Measurements from ENCODE around the gene EXOC6.

The EXOC6 gene

GRCh38 chr10:93088466-93088865, 240.1 kb downstream of the EXOC6 start:
- Histone ChIP-seq H3F3A (ENCODE audit: low read depth) (no peaks in the 10 kb centered on the region), H2AFZ (ENCODE audit: low read length) (no peak overlapping the region), H3K36me3 (ENCODE audit: insufficient read depth, low read length) (no peaks in the 10 kb centered on the region)

GRCh38 chr10:93090619-93091018, 242.3 kb downstream of the EXOC6 start:
- no peaks in the 10 kb centered on the region for H3K36me3 ChIP-seq (ENCODE audit: insufficient read depth, low read length)
- H3K79me2 ChIP-seq (ENCODE audit: insufficient read depth, low read length), result no peaks in the 10 kb centered on the region
- H4K20me1 ChIP-seq (ENCODE audit: insufficient read depth, low read length, poor library complexity, severe bottlenecking), result no peaks in the 10 kb centered on the region
- no peak overlapping the region for H3K4me2 ChIP-seq (ENCODE audit: low read depth, low read length, poor library complexity, severe bottlenecking)
- no peak overlapping the region for H3K9ac ChIP-seq (ENCODE audit: low read depth, low read length, poor library complexity, severe bottlenecking)
- no peaks in the 10 kb centered on the region for H3K9me2 ChIP-seq (replicated peaks; ENCODE audit: low read depth, low read length)
- no peaks in the 10 kb centered on the region for H3K27me3 ChIP-seq (ENCODE audit: insufficient read depth, low read length, poor library complexity, severe bottlenecking)
- no peak overlapping the region for H3K4me3 ChIP-seq (ENCODE audit: low read length, poor library complexity, severe bottlenecking)
- H3K9me3 ChIP-seq (ENCODE audit: insufficient read depth, low read depth, low read length), result no peaks in the 10 kb centered on the region
- no peak overlapping the region for H2AFZ ChIP-seq (ENCODE audit: low read length)
- no peaks in the 10 kb centered on the region for H3K4me1 ChIP-seq (ENCODE audit: insufficient read depth, low read length, poor library complexity, severe bottlenecking)
- TF ChIP-seq CTCF (conservative IDR thresholded peaks at IDR 0.05; ENCODE audit: low read length) (no peak), EZH2phosphoT487 (IDR thresholded peaks at IDR 0.05; ENCODE audit: borderline replicate concordance) (no peak)
- H3F3A ChIP-seq (ENCODE audit: low read depth), result no peaks in the 10 kb centered on the region

More at GRCh38 chr10:93088466-93088865, 240.1 kb downstream of the EXOC6 start:
- Histone ChIP-seq H3K79me2 (ENCODE audit: insufficient read depth, low read length) (no peaks in the 10 kb centered on the region), H3K4me2 (ENCODE audit: low read depth, low read length, poor library complexity, severe bottlenecking) (no peak overlapping the region), H3K4me3 (ENCODE audit: low read length, poor library complexity, severe bottlenecking) (no peak overlapping the region), H3K9ac (ENCODE audit: low read depth, low read length, poor library complexity, severe bottlenecking) (no peak overlapping the region), H4K20me1 (ENCODE audit: insufficient read depth, low read length, poor library complexity, severe bottlenecking) (no peaks in the 10 kb centered on the region), H3K4me1 (ENCODE audit: insufficient read depth, low read length, poor library complexity, severe bottlenecking) (no peaks in the 10 kb centered on the region), H3K9me2 (replicated peaks; ENCODE audit: low read depth, low read length) (no peaks in the 10 kb centered on the region), H3K27me3 (ENCODE audit: insufficient read depth, low read length, poor library complexity, severe bottlenecking) (no peaks in the 10 kb centered on the region), H3K9me3 (ENCODE audit: insufficient read depth, low read depth, low read length) (no peaks in the 10 kb centered on the region)
- TF ChIP-seq CTCF (conservative IDR thresholded peaks at IDR 0.05; ENCODE audit: low read length) (no peak), EZH2phosphoT487 (IDR thresholded peaks at IDR 0.05; ENCODE audit: borderline replicate concordance) (no peak)

GRCh38 chr10:93091960-93092359, 243.6 kb downstream of the EXOC6 start:
- no peaks in the 10 kb centered on the region for H3F3A ChIP-seq (ENCODE audit: low read depth)
- H3K79me2 ChIP-seq (ENCODE audit: insufficient read depth, low read length), result no peaks in the 10 kb centered on the region
- no peak overlapping the region for H3K4me2 ChIP-seq (ENCODE audit: low read depth, low read length, poor library complexity, severe bottlenecking)
- TF ChIP-seq CTCF (conservative IDR thresholded peaks at IDR 0.05; ENCODE audit: low read length), result no peak
- no peak for TF ChIP-seq EZH2phosphoT487 (IDR thresholded peaks at IDR 0.05; ENCODE audit: borderline replicate concordance)
- H3K9ac ChIP-seq (ENCODE audit: low read depth, low read length, poor library complexity, severe bottlenecking), result no peak overlapping the region
- no peak overlapping the region for H3K4me3 ChIP-seq (ENCODE audit: low read length, poor library complexity, severe bottlenecking)
- no peaks in the 10 kb centered on the region for H4K20me1 ChIP-seq (ENCODE audit: insufficient read depth, low read length, poor library complexity, severe bottlenecking)
- no peak overlapping the region for H2AFZ ChIP-seq (ENCODE audit: low read length)
- no peaks in the 10 kb centered on the region for H3K36me3 ChIP-seq (ENCODE audit: insufficient read depth, low read length)
- no peaks in the 10 kb centered on the region for H3K9me3 ChIP-seq (ENCODE audit: insufficient read depth, low read depth, low read length)
- H3K27me3 ChIP-seq (ENCODE audit: insufficient read depth, low read length, poor library complexity, severe bottlenecking), result no peaks in the 10 kb centered on the region
- H3K9me2 ChIP-seq (replicated peaks; ENCODE audit: low read depth, low read length), result no peaks in the 10 kb centered on the region
- no peaks in the 10 kb centered on the region for H3K4me1 ChIP-seq (ENCODE audit: insufficient read depth, low read length, poor library complexity, severe bottlenecking)

Data from Loucy (cell line).